Central memory CD8-positive, alpha-beta T cell (primary cell): Measurements from ENCODE around the gene SGMS1.

ENCODE experiments used
- ATAC-seq: fragments of 150-1000 bp; cut with Tn5 transposase; replicated peaks from 2 replicates; pipeline ENCODE4 v1.10.0; 2022; ENCODE audit warnings: mild to moderate bottlenecking, moderate FRiP score, moderate number of reproducible peaks; ENCODE audit not compliant: poor library complexity, severe bottlenecking; ENCODE audit errors: extremely low read depth
- DNase-seq, 2 donors: peaks; one replicate each; pipeline ENCODE4 v3.0.0; 2021; ENCODE audit warnings: low spot score in 2 of 2
- H3K27ac Mint-ChIP-seq: one replicate; pipeline ENCODE4 v1.8.0; 2022; ENCODE audit warnings: low read depth, mild to moderate bottlenecking, moderate library complexity, mixed read lengths
- H3K27me3 Mint-ChIP-seq: one replicate; pipeline ENCODE4 v1.8.0; 2022; ENCODE audit warnings: mixed read lengths
- H3K36me3 Mint-ChIP-seq: one replicate; pipeline ENCODE4 v1.8.0; 2022; ENCODE audit warnings: mild to moderate bottlenecking, moderate library complexity, mixed read lengths; ENCODE audit not compliant: insufficient read depth
- H3K4me1 Mint-ChIP-seq: one replicate; pipeline ENCODE4 v1.8.0; 2022; ENCODE audit warnings: mixed read lengths
- H3K4me3 Mint-ChIP-seq: one replicate; pipeline ENCODE4 v1.8.0; 2022; ENCODE audit warnings: mild to moderate bottlenecking, moderate library complexity, mixed read lengths
- H3K9me3 Mint-ChIP-seq: one replicate; pipeline ENCODE4 v1.8.0; 2022; ENCODE audit warnings: mixed read lengths

The SGMS1 gene

GRCh38 chr10:50566150-50566549 is 57.6 kb downstream of the SGMS1 start:
- Mint-ChIP-seq H3K9me3 (no peaks in the 10 kb centered on the region), H3K27me3 (no peaks in the 10 kb centered on the region), H3K4me3 (no peak overlapping the region), H3K36me3 (no peaks in the 10 kb centered on the region), H3K27ac (no peak overlapping the region), H3K4me1 (peaks cover 22% of the 10 kb centered on the region)
- ATAC-seq (no peak), DNase-seq (no peak)

DNA sequence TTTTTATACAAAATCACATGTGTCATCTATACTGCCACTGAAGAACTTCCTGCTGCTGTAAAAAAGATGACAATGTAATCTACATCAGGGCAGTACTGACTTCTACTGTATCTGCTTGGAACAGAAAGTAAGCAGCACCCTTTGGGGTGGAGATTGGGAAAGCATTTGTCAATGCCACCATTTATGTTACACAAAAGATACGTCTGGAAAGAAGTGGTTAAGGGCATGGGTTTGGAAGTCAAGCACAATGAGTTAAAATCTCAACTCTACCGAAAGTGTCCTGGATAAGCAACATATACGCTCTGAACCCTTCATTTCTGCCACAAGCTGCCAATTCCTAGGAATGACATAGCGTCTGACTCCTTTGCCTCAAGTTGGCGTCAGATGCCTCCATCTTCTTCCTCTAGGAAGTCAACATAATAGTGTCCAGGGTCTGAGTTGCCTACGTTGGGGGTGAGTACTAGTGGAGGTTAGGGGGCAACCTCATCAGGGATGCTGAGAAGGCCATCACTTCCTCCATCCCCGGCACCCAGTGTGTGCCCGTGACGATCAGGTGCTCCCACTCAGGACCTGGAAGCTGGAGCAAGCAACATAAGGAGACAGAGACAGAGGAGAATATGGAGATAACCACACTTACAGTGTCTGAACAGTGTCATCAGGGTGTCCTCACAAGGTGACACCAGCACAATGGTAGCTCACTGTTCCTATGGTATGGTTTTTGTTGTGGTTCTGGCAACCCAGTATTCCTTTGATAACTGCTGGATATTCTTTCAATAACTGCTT is 58.3 kb downstream of the SGMS1 start:
- no peak overlapping the region for H3K27ac Mint-ChIP-seq
- ATAC-seq = no peak

GRCh38 chr10:50563906-50564305 is 59.9 kb downstream of the SGMS1 start:
- no peak overlapping the region for H3K4me3 Mint-ChIP-seq
- no peaks in the 10 kb centered on the region for H3K36me3 Mint-ChIP-seq
- no peak overlapping the region for H3K27ac Mint-ChIP-seq
- peaks cover 30% of the 10 kb centered on the region for H3K4me1 Mint-ChIP-seq
- H3K9me3 Mint-ChIP-seq = no peaks in the 10 kb centered on the region
- DNase-seq = no peak
- no peak for ATAC-seq
- no peaks in the 10 kb centered on the region for H3K27me3 Mint-ChIP-seq

More for the DNA sequence above, 58.3 kb downstream of the SGMS1 start:
- no peak overlapping the region for H3K4me3 Mint-ChIP-seq
- no peak for DNase-seq
- H3K9me3 Mint-ChIP-seq = no peaks in the 10 kb centered on the region
- H3K27me3 Mint-ChIP-seq = no peaks in the 10 kb centered on the region
- no peaks in the 10 kb centered on the region for H3K36me3 Mint-ChIP-seq
- H3K4me1 Mint-ChIP-seq = peaks cover 22% of the 10 kb centered on the region

DNA sequence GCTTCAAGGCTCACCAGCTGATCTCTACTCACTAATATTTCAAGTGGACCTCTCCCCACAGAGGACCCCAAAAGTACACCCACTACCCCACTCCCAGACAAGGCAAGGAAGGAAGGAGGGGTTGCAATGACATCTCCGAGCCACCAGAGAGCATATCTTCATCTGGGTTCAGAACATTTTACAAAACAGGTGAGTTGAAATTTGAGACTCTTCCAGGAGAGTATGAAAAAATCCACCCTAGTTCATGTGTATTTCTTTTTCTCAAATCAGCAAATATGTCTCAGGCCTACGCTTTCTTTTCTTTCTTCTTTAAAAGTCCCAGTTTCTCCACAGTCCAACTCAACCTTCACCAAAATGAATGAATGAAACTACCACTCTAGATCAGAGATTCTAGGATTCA is 61.9 kb downstream of the SGMS1 start:
- Mint-ChIP-seq H3K36me3 (no peaks in the 10 kb centered on the region), H3K9me3 (no peaks in the 10 kb centered on the region), H3K4me1 (peaks cover 36% of the 10 kb centered on the region), H3K27me3 (no peaks in the 10 kb centered on the region), H3K27ac (no peak overlapping the region), H3K4me3 (no peak overlapping the region)
- no peak for DNase-seq
- no peak for ATAC-seq

DNA sequence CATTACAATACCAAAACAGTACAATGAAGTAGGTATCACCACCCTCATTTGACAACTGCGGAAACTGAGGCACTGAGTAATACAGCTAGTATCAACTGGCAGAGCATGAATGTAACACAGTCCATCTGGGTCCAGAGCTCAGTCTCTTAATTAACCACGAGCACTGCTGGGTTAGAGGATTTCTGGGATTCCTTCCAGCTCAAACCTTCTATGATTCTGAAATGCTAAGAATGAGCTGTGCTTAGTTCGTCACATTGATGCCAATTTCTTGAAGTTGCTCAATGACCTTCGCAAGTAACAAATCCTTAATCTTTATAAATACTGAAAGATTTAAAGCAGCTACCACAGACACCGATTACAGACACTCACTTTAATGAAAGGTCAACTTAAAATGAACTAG is 62.5 kb downstream of the SGMS1 start:
- DNase-seq (no peak), ATAC-seq (no peak)
- Mint-ChIP-seq H3K9me3 (no peaks in the 10 kb centered on the region), H3K27ac (no peak overlapping the region), H3K27me3 (no peaks in the 10 kb centered on the region), H3K4me1 (peaks cover 39% of the 10 kb centered on the region), H3K4me3 (no peak overlapping the region), H3K36me3 (no peaks in the 10 kb centered on the region)

- no peak overlapping the region for H3K27ac Mint-ChIP-seq
- H3K4me1 Mint-ChIP-seq = peaks cover 41% of the 10 kb centered on the region
- no peaks in the 10 kb centered on the region for H3K9me3 Mint-ChIP-seq
- no peaks in the 10 kb centered on the region for H3K27me3 Mint-ChIP-seq
- DNase-seq (no peak), ATAC-seq (no peak)
- peaks cover 2% of the 10 kb centered on the region for H3K36me3 Mint-ChIP-seq
- H3K4me3 Mint-ChIP-seq = no peak overlapping the region
Observed at GRCh38 chr10:50560370-50560769, 63.4 kb downstream of the SGMS1 start.

DNA sequence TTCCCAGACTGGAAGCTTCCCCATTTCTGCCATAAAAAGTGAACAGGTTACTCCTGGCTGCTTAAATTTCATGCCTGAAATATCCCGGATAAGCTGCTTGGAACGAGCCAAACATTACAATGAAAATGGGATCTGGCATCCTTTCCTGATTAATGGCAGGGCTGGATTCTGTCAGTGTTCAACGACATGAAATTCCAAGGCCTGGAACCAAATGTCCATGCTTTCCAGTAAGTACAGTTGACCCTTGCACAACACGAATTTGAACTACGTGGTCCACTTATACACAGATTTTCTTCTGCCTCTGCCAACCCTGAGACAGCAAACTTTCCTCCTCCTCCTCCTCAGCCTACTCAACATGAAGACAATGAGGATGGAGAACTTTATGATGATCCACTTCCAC is 65.4 kb downstream of the SGMS1 start:
- Mint-ChIP-seq H3K27ac (no peak overlapping the region), H3K4me3 (no peak overlapping the region), H3K4me1 (peaks cover 43% of the 10 kb centered on the region), H3K36me3 (peaks cover 2% of the 10 kb centered on the region), H3K9me3 (no peaks in the 10 kb centered on the region), H3K27me3 (no peaks in the 10 kb centered on the region)
- DNase-seq = no peak
- ATAC-seq = no peak

GRCh38 chr10:50557130-50557682 is 66.5 kb downstream of the SGMS1 start:
- Mint-ChIP-seq H3K27ac (no peak overlapping the region), H3K4me3 (no peak overlapping the region), H3K9me3 (no peaks in the 10 kb centered on the region), H3K4me1 (peaks cover 47% of the 10 kb centered on the region), H3K27me3 (no peaks in the 10 kb centered on the region), H3K36me3 (peaks cover 2% of the 10 kb centered on the region)
- DNase-seq = no peak
- no peak for ATAC-seq

DNA sequence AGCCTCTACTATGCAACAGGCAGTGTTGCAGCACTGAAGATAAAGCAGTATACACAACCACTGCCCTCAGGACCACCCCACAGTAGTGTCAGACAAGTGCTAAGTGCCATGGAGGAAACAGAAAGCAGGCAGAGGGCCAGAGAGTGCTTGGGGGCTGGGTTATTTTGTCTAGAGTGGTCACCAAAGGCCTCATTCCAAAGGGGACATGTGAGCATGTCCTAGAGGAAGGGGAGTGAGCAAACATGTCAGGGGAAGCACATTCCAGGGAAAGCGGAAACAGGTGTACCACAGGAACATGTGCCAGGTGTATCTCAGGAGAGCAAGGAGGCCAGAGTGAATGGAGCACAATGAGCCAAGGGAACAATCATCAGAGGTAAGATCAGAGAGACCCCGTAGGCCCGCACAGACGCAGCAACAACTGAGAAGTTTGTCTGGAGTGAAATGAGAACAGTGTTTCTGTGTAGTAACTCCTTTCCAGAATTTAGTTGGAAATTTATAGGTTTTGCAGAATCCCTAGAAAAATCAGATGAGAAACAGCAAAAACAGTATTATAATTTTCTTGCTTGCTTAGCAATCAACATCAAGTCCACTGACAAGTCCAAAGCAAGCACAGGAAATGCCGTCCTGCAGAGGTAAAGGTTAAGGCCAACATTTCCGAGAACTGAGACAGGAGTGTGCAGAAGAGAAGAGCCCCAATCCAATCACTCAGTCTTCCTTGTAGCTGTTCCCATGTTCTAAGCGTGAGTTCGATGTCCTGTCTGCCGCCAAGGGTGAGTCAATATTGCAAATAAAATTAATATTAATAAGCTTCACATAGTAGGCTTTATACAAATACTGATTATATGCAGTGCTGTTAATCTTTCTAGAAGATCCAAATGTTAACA is 67.3 kb downstream of the SGMS1 start:
- Mint-ChIP-seq H3K9me3 (no peaks in the 10 kb centered on the region), H3K4me3 (no peak overlapping the region), H3K27me3 (no peaks in the 10 kb centered on the region), H3K27ac (peak overlapping the region; percentile 47), H3K4me1 (peaks cover 40% of the 10 kb centered on the region), H3K36me3 (peaks cover 2% of the 10 kb centered on the region)
- no peak for ATAC-seq
- DNase-seq = no peak

- Mint-ChIP-seq H3K27ac (no peak overlapping the region), H3K36me3 (peaks cover 2% of the 10 kb centered on the region), H3K27me3 (no peaks in the 10 kb centered on the region), H3K4me3 (no peak overlapping the region), H3K4me1 (peaks cover 47% of the 10 kb centered on the region), H3K9me3 (no peaks in the 10 kb centered on the region)
- DNase-seq = no peak
- no peak for ATAC-seq
Observed at GRCh38 chr10:50554995-50555568, 68.7 kb downstream of the SGMS1 start.

DNA sequence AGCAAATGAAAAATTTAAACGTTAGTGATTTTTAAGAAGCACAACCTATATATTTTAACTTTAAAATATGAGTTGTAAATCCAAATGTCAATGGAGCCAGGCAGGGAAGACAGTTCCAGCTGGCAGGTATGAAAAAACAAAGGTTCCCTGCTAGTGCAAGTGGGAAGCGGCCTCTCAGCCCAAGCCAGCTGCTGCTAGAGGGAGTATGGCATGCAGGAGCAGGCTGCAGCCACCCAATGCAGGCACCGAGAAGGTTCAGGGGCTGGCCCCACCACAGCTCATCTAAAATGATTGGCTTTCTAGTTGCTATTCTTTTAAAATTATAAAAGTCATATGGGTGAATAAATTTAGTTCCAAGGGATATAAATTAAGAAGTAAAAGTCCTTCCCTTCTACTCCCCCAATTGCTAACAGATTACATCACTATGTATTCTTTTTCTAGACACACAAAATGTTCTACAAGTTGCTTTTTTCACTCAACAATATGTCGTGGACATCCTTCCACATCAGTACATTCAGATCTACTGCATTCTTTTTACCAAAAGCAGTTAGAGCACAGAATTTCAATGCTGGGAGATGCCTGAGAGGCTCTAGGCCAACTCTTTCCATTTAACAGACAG is 69.3 kb downstream of the SGMS1 start:
- DNase-seq (no peak), ATAC-seq (no peak)
- Mint-ChIP-seq H3K4me3 (no peak overlapping the region), H3K27me3 (no peaks in the 10 kb centered on the region), H3K27ac (peak overlapping the region; percentile 16), H3K9me3 (no peaks in the 10 kb centered on the region), H3K4me1 (peaks cover 45% of the 10 kb centered on the region), H3K36me3 (peaks cover 2% of the 10 kb centered on the region)
